ENCODE data around the gene LRSAM1.

Gene LRSAM1

DNA sequence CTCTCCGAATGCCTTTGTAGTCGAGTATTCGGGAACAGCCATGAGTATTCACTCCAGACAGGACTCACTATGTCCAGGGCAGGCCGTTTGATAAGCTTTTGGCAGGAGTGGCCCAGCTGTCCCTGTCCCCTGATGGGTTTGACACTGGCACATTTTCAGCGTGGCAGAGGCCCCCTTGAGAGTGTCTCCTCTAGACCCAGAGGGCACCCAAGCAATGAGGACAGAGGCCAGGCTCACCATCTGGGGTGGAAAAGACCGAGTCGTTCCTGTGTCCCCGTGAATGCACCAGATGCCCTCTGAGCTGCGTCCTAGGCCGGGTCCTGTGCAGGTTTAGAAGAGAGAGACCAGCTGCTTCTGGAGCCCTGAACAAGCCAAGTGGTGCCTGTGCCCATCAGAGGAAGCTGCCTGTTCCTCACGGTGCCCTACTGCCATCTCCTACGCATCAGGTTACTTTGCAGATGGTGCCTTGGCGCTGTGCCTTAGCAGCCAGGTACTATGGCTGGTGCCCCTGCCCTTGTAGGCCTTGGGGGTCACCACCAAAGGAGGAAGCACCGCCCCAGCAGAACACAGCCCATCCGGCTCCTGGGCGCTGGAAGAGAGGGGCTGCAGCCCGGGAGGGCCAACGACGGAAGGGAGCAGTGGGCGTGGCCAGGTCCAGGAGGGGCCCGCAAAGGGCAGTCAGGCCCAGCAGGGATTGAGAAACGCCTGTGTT, 42.4 kb downstream of the LRSAM1 start:
- H3K27ac ChIP-seq: peak overlapping the region; percentile 69
- TF ChIP-seq, protein P1, sequence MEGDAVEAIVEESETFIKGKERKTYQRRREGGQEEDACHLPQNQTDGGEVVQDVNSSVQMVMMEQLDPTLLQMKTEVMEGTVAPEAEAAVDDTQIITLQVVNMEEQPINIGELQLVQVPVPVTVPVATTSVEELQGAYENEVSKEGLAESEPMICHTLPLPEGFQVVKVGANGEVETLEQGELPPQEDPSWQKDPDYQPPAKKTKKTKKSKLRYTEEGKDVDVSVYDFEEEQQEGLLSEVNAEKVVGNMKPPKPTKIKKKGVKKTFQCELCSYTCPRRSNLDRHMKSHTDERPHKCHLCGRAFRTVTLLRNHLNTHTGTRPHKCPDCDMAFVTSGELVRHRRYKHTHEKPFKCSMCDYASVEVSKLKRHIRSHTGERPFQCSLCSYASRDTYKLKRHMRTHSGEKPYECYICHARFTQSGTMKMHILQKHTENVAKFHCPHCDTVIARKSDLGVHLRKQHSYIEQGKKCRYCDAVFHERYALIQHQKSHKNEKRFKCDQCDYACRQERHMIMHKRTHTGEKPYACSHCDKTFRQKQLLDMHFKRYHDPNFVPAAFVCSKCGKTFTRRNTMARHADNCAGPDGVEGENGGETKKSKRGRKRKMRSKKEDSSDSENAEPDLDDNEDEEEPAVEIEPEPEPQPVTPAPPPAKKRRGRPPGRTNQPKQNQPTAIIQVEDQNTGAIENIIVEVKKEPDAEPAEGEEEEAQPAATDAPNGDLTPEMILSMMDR (conservative IDR thresholded peaks at IDR 0.05): no peak

- TF ChIP-seq, protein P1 (conservative IDR thresholded peaks at IDR 0.05): no peak
- H3K27ac ChIP-seq: peak overlapping the region; percentile 69
These were observed 43.0 kb downstream of the LRSAM1 start for GRCh38 chr9:127494304-127494702.

DNA sequence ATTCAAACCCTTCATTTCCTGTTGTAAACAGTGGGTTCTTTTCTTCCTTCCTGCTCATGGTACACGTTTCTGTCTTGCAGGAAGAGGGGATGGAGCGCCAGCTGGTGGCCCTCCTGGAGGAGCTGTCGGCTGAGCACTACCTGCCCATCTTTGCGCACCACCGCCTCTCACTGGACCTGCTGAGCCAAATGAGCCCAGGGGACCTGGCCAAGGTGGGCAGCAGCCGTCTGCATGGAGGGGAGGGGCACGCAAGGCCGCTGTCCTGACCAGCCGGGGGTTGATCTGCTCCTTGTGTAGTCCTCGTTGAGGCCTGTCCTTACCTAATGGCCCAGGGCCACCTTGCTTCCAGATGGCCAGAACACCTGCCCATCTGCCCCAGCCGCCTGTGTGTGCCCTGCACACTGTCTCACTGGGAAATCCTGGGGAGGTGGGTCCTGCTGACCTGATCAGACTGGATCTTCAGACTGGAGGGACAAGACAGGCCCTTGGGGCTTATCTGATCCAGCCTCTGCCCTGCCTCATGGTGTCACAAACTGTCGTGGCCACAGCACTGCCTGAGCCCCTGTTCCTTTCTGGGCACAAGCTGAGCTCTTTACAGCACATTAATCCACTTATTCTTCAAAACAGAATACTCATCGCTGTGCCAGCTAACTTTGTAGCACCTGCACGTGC, 44.7 kb downstream of the LRSAM1 start:
- peak overlapping the region; percentile 69 for H3K27ac ChIP-seq
- TF ChIP-seq, protein P1 (conservative IDR thresholded peaks at IDR 0.05): peak; percentile 23; the same call in 1 of the 2 replicates

DNA sequence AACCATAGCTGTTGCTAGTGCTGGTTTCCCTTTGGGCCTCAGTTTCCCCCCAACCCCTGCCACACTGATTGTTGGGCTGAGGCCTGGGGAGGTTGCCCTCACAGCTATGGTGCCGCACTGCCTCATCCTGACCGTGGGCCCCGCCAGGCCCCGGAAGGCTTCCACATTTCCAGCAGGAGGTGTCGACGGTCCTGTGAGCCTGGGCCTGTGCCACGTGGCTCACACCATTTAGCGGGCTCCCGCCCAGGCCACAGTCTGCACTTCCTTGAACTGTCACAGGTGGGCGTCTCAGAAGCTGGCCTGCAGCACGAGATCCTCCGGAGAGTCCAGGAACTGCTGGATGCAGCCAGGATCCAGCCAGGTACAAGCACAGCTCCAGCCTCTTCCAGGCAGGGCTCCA, 45.7 kb downstream of the LRSAM1 start:
- TF ChIP-seq, protein P1 (conservative IDR thresholded peaks at IDR 0.05): no peak
- peak overlapping the region; percentile 69 for H3K27ac ChIP-seq

- H3K27ac ChIP-seq: no peak overlapping the region
These were observed 46.5 kb downstream of the LRSAM1 start for GRCh38 chr9:127497656-127498290.

DNA sequence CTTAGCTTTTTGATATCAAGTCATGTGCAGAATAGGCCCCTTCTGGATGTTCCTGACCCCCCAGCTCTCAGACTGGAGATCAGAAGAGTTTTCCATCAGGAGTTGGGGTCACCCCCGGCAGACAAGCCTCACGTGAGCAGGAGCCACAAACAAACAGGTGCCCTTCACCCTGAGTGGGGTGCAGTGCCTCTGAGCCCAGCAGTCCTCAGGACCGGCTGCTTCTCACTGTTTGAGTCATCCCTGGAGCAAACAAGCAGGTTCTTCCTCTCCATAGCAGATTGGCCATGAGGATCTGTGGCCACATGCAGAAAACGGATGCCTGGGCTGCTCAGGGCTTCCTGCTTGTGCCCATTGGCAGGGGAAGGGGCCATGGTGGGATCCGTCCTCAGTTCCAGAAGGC, 47.0 kb downstream of the LRSAM1 start:
- H3K27ac ChIP-seq: no peak overlapping the region
- TF ChIP-seq, protein P1 (conservative IDR thresholded peaks at IDR 0.05): no peak

More at GRCh38 chr9:127497656-127498290, 46.5 kb downstream of the LRSAM1 start:
- TF ChIP-seq, protein P1 (conservative IDR thresholded peaks at IDR 0.05): no peak

DNA sequence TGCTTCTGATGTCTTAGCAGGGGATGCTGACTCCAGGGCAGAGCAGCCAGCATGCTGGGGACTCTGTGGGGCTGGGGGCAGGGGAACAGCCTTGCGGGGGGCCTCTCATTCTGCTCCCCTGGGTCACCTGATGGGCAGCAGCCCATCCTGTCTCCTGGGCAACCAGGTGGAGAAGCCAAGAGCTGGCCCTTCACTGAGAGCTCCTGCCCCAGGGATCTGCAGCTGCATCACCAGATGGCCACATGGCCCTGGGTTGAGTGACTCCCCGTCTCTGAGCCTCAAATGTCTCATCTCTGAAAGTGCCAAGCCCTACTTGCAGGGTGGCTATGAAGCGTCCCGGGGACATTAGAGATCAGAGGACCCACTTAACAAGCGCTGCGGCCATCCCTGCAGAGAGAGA, 49.1 kb downstream of the LRSAM1 start:
- TF ChIP-seq, protein P1 (conservative IDR thresholded peaks at IDR 0.05): no peak
- H3K27ac ChIP-seq: no peak overlapping the region
